IPS-NIHi7 (cell line): ENCODE measurements around the gene GRM1.
"Not testable (repeated sequence)": the region's sequence is repeated elsewhere in the genome, so short reads cannot be mapped to it uniquely, and the experiment has no call there.

Experiments used
- DNase-seq: peaks from one replicate; pipeline ENCODE4 v3.0.0; 2012; ENCODE audit warnings: mixed read lengths; ENCODE audit errors: extremely low spot score

The GRM1 gene

GRCh38 chr6:146271163-146271562 is 242.3 kb downstream of the GRM1 start:
- DNase-seq = not testable (repeated sequence)

DNA sequence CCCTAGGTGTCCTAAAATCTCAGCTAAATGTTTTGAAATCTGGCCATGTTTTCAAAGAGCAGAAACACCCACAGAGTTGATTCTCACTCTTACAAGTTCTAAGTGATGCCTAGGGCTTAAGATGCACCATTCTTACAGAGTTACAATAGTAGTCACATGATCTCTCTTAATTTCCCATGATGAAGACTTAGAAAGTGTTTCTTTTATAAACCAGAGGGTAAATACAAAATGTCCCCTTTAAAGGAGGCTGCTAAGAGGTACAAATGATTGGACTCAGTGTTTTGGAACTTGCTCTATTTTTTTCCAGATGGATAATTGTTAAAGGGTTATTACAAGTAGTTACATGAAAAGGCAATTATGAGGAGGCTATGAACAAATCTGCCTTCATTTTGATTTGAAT is 244.6 kb downstream of the GRM1 start:
- no peak for DNase-seq

DNA sequence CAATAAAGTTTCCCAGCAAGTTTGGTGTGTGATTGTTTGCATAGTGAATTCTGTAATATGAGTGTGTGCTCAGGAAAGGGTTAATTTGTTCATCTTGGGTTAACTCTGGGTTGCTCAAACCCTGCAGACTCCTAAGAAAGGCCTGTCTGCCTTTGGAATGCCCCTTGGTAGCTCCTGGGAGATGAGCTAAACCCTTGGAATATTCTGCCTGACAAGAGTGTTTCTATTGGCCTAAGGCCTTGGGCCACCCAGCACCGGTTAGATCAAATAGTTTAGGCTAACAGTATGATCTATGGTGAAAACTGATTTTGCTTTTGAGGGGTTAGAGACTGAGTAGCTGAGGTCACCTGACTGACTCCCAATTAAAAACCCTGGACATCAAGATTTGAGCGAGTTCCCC is 248.3 kb downstream of the GRM1 start:
- peak; percentile 18 for DNase-seq

DNA sequence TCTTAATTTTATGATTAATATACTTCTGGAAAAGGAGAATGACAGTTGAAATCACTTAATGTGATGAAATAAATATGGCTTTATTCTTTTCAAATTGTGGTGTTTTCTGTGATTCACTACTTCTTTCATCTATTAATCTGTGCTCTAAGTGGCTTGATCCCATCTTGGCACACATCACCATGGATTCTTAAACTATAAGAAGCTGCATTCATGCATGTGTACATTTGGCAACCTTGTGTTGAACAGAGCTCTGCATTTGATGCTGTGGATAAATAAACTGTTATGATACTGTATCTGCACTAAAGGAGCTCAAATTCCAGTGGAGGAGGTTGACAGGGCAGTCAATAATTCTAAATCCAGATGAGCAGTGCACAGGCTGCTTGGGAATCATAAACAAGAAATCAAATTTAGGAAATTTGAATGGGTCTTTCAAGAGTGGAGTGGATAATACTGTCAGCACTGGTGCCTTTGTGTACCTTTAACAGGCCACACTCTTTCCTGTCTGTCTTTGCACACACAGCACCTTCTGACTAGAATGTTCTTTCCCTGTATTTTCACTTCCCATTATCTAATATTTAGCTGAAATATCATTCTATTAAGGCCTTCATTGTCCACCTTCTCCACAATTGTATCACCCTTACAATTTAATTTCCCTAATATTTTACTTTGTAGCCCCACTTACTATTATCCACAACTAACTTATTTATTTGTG is 252.9 kb downstream of the GRM1 start:
- DNase-seq = no peak

GRCh38 chr6:146282837-146283236 is 254.0 kb downstream of the GRM1 start:
- no peak for DNase-seq

DNA sequence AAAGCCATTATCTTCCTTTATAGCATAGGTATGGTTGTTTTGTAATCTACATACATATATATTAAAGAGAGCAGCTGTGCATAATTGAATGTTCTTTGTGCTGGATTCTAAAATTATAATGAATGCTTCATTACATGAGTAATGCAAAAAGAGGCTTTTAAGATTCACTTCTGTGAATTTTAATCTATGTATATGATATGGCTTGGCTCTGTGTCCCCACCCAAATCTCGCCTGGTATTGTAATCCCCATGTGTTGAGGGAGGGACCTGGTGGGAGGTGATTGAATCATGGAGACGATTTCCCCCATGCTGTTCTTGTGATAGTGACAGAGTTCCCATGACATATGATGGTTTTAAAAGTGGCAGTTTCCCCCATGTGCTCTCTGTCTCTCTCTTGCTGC is 255.4 kb downstream of the GRM1 start:
- DNase-seq = no peak

- no peak for DNase-seq
Observed at GRCh38 chr6:146286961-146287360, 258.1 kb downstream of the GRM1 start.

GRCh38 chr6:146287691-146288369 is 259.0 kb downstream of the GRM1 start:
- DNase-seq = no peak

- no peak for DNase-seq
Observed at GRCh38 chr6:146289816-146290588, 261.1 kb downstream of the GRM1 start.

- DNase-seq = no peak
Observed at GRCh38 chr6:146290589-146290901, 261.7 kb downstream of the GRM1 start.

- no peak for DNase-seq
Observed at GRCh38 chr6:146292506-146292905, 263.6 kb downstream of the GRM1 start.

GRCh38 chr6:146295695-146296094 is 266.8 kb downstream of the GRM1 start:
- DNase-seq = no peak

- no peak for DNase-seq
Observed at GRCh38 chr6:146297815-146298214, 269.0 kb downstream of the GRM1 start.

- DNase-seq = no peak
Observed at GRCh38 chr6:146300521-146300920, 271.7 kb downstream of the GRM1 start.

DNA sequence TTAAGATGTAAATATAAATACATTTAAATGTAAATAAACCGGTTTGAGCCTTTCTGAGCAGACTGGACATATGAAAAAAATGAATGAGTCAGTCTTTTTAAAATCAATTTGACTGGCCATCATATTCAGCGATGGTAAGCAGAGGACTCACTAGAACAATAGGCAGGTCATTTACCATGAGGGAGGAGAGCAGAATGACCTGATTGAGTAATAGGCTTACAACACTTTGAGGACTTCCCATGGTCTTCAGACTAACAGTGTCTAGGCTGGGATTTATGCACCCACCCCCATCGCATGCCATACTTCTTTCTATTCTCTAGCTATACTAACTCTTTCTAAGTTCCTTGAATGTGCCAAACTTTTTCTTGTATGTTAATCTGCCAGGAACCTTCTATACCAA is 272.9 kb downstream of the GRM1 start:
- no peak for DNase-seq

GRCh38 chr6:146302994-146303393 is 274.1 kb downstream of the GRM1 start:
- DNase-seq = no peak

DNA sequence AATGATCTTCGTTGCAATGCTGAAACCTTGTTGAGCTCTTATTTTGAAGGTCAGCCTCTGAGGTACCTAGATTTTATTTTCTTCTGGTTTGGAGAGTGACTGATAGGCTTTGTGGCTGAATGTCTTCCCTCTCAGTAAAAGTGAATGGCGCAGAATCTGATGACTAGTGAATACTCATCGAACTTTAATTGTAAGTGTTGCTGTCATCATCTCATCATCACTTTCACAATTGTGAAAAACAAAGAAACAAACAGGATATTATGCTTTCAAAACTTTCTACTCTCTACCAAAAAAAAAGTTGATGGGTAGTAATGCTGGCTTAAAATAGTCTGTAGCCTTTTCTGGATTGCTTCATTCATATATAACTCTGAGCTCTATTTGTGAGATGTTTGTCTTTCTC is 275.3 kb downstream of the GRM1 start:
- DNase-seq = no peak

GRCh38 chr6:146305092-146305491 is 276.2 kb downstream of the GRM1 start:
- DNase-seq = no peak

GRCh38 chr6:146305951-146306350 is 277.1 kb downstream of the GRM1 start:
- DNase-seq = no peak

DNA sequence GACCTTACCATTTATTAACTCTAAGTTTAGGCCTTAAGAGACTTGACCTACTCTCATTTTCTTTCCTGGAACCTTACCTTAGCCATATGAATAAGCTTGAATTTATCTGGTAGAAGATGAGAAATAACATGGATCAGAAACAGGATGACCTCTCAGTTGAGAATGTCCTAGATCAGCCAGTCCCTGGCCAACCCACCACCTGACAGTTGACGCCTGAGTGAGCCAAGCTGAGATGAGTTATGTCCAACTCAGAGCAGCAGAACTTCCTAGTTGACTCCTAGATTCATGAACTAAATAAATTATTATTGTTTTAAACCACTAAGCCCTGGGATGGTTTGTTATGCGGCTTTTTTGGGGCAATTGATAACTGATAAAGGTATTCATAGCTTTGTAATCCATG is 281.8 kb downstream of the GRM1 start:
- no peak for DNase-seq

DNA sequence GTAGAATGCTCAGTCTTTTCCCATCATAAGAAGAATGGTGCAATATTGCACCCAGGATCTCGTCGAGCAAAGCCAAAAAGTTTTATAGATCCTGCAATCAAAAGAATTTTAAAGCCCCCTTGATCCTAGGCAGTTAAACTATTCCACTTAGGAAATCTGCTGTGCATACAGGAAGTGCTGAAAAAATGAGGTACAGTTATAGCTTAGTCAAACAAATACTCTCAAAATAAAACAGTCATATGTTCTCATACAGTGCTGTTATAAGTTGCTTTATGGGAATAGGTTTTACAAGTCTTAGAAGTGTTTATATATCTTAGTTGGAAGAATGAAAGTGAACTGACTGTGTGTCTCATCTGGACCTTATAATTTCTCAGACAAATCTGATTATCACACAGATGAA is 282.2 kb downstream of the GRM1 start:
- DNase-seq = no peak

GRCh38 chr6:146312608-146313007 is 283.7 kb downstream of the GRM1 start:
- no peak for DNase-seq
